Stimulated activated naive CD8-positive, alpha-beta T cell treated with anti-CD3 and anti-CD28 coated beads, Interleukin-15, Interleukin-2, amounts not matched to agents 100 U/mL and 50 U/mL, for 24 hours (primary cell): ENCODE data around the gene UAP1.

ENCODE experiments used
- ATAC-seq: fragments of 150-1000 bp; cut with Tn5 transposase; one replicate; pipeline ENCODE4 v1.10.0; 2021
- DNase-seq: peaks from one replicate; pipeline ENCODE4 v3.0.0; 2021

UAP1 gene

GRCh38 chr1:162616848-162617247 is 55.3 kb downstream of the UAP1 start:
- DNase-seq (no peak), ATAC-seq (no peak)

DNA sequence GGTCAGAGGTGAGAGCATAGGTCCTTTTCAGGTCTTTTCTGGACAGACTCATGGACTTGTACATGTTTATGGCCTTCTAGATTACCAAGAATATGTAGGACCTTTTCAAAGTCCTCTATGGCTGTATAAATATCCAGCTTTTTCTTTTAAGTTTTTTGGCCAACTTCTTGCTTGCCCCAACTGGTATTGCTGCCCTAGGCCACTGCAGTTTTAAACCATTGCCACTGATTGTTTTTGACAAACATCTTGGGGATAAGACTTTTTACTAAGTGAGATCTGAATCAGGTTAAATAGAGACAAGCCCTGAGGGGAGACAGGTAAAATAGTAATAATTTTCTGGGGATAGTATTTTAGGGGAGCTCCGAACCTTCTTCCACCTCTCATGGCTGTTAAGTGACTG is 56.0 kb downstream of the UAP1 start:
- DNase-seq (no peak), ATAC-seq (no peak)

- no peak for ATAC-seq
These were observed 57.6 kb downstream of the UAP1 start for GRCh38 chr1:162619076-162619475.

DNA sequence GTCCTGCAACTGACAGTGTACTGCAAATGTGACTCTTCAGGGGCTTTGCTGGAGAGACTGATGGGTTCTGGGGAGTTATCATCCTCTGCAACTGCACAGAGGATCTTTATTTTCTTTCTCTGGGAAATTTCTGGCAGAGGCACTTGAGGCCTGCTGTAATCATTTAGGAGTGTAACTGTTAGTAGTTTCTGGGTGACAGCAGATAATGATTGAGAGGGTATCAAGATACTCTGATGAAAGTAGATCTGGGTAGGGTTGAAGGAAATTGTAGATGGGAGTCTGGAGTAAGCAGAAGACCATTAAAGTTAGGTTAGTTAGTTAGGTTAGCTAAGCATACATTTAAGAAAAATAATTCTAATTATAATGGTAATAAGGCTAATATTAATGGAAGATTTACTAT is 59.7 kb downstream of the UAP1 start:
- no peak for ATAC-seq
- DNase-seq = no peak

More at GRCh38 chr1:162619076-162619475, 57.6 kb downstream of the UAP1 start:
- DNase-seq = no peak

- ATAC-seq (no peak), DNase-seq (no peak)
These were observed 64.2 kb downstream of the UAP1 start for GRCh38 chr1:162625679-162626078.

DNA sequence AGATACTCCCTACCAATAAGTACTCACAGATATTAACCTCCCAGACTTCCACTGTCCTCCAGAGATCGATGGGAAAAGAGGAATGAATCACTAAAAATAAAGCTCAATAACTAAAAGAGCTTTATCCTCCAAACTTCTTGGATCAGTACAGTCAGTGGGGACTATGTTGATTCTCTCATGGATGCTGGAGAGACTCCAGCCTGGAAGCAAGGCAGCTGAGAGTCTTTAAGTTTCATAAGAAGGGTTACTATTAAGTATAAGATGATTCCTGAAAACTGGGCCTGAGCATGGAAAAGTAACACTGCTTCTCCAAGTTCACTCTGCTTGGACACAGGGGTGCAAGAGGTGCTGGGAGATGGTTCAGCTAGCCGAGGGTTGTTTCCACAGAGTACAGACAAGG is 64.6 kb downstream of the UAP1 start:
- ATAC-seq (no peak), DNase-seq (no peak)

GRCh38 chr1:162626761-162627160 is 65.2 kb downstream of the UAP1 start:
- ATAC-seq = no peak
- DNase-seq = no peak

DNA sequence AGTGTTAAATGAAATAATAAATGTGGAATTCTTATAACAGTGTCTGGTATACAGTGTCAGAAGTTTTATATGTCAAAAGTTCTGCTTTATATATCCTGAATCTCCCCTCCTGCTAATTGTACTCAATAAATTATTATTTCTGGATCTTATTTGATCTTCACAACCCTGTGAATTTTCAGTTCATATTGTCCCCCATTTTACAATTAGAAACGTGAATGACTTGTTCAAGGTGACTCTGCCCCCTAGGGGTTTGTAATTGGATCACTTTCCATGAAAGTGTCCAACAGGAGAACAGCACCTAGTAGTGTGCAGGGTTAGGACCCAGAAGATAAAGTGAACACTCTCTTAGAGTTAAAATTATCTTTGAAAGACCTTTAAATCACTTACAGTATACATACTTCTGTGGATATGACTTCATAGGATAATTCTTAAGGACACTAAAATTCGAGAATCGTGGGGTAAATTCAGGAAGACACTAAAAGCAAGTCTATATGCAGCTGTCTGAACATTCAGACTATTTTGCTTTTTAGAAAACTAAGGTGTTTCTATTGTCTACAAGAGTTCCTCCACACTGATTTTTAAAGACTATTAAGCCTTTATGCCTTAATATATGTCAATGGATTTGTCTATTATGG is 66.3 kb downstream of the UAP1 start:
- no peak for DNase-seq
- ATAC-seq = no peak

GRCh38 chr1:162629077-162629627 is 67.6 kb downstream of the UAP1 start:
- DNase-seq = no peak
- ATAC-seq = no peak

DNA sequence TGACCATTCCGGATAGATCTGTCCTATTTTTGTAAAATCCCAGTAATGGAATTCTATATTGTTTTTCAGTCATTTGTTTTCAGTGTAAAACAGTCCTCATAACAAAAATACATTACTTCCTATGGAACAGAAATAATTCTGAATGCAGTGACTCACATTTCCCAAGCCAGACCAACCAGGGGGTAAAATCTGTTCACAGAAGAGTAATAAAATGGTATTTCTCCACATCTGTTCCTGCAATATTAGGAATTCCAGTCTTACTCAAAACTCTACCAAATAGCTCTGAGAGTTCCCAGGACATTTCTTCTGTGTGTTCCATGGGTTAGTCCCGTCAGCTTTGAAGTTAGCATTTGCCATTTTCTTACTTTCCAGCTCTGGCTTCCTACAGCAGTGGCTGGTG is 68.1 kb downstream of the UAP1 start:
- ATAC-seq (no peak), DNase-seq (no peak)

- DNase-seq (no peak), ATAC-seq (no peak)
These were observed 70.1 kb downstream of the UAP1 start for GRCh38 chr1:162631546-162632191.

- ATAC-seq = no peak
- DNase-seq = no peak
These were observed 70.7 kb downstream of the UAP1 start, which contains the start of gene DDR2 for GRCh38 chr1:162632217-162632666. Gene DDR2, plus strand, starts transcription at chr1:162632464. Its CDS starts 86,600 bp downstream, at chr1:162719064.

GRCh38 chr1:162632698-162633080 is 71.2 kb downstream of the UAP1 start:
- DNase-seq = no peak
- no peak for ATAC-seq

DNA sequence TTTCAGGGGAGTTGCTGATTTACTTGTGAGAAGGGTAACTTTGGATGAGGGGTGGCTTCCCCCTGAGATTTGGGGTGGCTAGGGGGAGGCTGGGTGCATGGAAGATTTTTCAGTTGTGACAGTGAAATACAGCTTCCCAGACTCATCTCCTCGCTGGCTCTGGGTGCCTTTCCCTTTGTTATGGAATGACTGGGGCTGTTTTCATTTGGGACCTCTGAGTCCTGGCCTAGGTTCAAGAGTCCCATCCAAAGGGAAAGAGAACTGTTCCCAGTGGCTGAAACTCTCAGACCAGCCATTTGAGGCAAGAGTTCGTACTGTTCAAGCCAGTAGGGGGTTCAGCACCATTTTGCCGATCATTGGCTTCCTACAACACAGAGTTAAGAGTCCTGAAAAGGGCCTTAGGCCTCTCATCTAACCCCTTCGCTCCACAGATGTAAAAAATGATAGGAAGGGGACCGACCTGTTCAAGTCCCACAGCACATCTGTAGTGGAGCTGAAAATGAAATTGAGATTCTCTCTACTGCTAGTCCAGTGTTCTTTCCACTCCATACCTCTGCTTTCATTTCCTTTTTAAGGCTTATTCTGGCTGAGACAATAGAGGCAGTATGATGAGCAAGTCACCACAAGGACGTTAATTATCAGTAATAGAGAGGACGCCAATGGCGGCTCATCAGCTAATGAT is 71.7 kb downstream of the UAP1 start:
- no peak for ATAC-seq
- DNase-seq = no peak

- ATAC-seq (no peak), DNase-seq (no peak)
These were observed 73.9 kb downstream of the UAP1 start for GRCh38 chr1:162635418-162635817.

- ATAC-seq (no peak), DNase-seq (no peak)
These were observed 78.2 kb downstream of the UAP1 start for GRCh38 chr1:162639718-162640117.

- no peak for DNase-seq
- ATAC-seq = no peak
These were observed 79.6 kb downstream of the UAP1 start for GRCh38 chr1:162641114-162641513.

GRCh38 chr1:162644986-162645314 is 83.4 kb downstream of the UAP1 start:
- no peak for ATAC-seq

GRCh38 chr1:162645666-162646065 is 84.1 kb downstream of the UAP1 start:
- no peak for ATAC-seq

More at GRCh38 chr1:162644986-162645314, 83.4 kb downstream of the UAP1 start:
- DNase-seq = no peak

DNA sequence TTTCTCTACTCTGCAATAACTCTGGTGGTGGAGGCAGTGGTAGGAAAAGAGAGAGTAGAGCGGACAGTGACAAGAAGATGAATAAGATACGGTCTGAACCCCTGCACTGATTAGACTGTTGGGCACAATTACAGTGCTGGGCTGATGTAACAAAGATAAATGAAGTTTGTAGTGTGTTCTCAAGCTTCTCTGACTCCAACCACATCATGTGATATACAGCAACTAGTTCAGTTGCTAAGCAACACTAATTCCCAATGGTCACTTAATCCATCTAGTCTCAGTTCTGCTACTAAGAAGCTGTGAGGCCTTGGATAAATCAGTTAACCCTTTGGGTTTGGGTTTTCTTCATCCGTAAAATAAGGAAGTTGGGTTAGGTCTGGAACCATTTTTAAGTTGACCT is 88.1 kb downstream of the UAP1 start:
- DNase-seq (no peak), ATAC-seq (no peak)

More at GRCh38 chr1:162645666-162646065, 84.1 kb downstream of the UAP1 start:
- DNase-seq = no peak
